GM19467 (cell line): Measurements from ENCODE around the gene METAP1.
"Not testable (repeated sequence)": the region's sequence is repeated elsewhere in the genome, so short reads cannot be mapped to it uniquely, and the experiment has no call there.

Experiments
- ATAC-seq: cut with Tn5 transposase; IDR thresholded peaks from one replicate; pipeline ENCODE4 v1.9.1; 2021; ENCODE audit warnings: mild to moderate bottlenecking, moderate library complexity; ENCODE audit not compliant: unreplicated experiment

Gene METAP1

DNA sequence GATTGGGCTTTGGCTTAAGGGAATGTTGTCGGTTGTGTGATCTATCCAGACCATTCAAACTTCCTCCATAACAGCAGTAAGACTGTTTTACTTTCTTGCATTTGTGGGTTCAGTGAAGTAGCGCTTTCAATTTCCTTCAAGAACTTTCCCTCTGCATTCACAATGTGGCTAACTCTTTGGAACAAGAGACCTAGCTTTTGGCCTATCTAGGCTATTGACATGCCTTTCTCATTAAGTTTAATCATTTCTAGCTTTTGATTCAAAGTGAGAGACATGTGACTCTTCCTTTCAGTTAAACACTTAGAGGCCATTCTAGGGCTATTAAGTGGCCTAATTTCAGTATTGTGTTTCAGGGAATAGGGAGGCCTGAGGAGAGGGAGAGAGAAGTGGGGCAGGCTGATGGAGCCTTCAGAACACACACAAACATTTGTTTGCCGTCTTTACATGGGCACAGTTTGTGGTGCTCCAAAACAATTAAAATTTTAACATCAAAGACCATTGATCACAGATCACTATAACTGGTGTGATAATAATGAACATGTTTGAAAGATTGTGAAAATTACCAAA, 59.0 kb downstream of the METAP1 start:
- ATAC-seq, result peak; percentile 37

DNA sequence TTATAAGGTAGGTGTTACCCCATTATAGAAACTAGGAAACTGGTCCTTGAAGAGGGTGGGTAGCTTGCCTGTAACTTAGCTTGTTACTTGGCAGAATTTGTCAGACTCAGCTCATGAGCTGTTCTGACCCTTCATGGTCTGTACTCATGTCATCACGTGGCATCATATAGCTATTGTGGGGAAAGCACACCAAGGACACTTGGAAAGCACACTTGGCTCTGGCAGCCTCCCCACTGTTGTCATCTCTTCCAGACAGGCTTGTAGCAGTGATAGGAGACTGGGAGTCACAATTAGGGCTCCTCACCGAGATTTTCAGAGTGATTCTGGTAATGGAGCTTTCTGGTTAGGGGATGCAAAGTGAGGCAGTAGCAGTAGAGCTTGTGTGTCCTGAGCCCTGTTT, 62.7 kb downstream of the METAP1 start:
- no peak for ATAC-seq

DNA sequence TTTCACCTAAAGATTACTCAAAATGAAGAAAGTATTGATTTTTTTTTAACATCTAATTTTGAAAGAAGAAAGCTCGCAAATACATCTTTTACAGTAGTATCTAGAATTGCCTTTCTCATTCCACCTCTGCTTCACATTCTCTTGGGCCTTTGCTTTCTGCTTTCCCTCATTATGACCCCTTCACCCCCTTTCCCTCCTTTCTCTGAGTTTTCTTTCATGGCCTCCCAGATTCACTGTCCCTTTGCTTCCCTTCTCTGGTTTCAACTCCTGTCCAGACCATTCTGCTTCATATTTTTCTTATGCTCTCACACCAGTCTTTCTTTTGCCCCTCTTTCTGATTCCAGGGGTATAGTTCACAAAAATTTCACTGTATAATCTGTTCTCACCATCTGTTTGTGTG, 64.0 kb downstream of the METAP1 start:
- no peak for ATAC-seq

GRCh38 chr4:99061048-99061700, 65.7 kb downstream of the METAP1 start:
- no peak for ATAC-seq

DNA sequence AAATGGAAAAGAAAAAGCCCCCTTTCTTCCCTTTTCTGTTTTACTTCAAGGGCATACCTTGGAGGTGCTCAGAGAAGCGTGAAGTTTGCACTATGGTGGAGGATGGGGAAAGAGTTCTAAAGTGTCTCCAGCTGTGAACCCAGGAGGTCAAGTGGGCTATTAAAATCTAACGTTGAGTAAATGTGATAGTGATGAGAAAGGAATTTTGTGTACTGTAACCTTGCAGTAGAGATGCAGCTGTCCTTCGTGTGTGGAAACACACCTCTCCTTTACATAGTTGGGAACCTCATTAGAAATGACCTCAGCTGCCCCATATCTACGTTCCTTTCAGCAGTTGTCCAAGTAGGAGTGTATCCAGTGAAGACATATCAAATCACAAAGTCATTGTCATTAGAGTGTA, 66.6 kb downstream of the METAP1 start:
- no peak for ATAC-seq

DNA sequence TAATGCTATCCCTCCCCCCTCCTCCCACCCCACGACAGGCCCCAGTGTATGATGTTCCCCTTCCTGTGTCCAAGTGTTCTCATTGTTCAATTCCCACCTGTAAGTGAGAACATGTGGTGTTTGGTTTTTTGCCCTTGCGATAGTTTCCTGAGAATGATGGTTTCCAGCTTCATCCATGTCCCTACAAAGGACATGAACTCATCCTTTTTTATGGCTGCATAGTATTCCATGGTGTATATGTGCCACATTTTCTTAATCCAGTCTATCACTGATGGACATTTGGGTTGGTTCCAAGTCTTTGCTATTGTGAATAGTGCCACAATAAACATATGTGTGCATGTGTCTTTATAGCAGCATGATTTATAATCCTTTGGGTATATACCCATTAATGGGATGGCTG, 70.0 kb downstream of the METAP1 start:
- not testable (repeated sequence) for ATAC-seq

DNA sequence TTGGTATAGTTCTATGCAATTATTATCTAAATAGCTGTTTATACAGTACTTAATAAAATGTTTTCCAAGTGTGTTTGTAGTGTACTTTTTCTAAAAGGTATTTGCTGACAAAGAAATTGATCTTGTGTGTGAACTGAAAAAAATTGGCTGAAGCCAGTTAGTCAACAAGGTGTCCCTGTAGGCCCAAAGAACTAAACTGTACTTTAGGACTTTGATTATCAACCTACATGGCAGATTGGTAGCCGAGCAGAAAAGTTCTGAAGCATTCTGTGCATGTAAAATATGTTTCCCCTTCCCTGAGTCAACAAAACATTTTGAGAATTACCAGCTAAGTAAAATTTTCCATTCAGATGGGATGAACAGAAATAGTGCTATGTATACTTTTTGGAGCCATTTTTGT, 72.1 kb downstream of the METAP1 start:
- ATAC-seq, result no peak

DNA sequence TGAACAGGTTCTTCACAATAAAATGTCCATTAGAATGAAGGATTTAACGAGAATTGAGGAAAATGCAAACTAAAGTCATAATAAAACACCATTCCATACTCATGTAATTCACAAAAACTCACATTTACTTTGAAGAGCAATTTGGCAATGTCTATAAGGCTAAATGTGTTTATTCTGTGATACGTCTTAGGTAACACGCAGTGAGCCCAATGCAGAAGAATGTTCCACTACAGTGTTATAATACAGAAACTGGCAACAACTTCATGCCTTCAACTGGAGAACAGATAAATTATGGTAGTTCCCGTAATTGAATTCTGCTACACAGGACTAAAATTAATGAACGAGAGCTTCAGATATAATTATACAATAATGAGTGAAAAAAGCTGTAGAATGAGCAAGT, 75.6 kb downstream of the METAP1 start:
- ATAC-seq, result no peak

- ATAC-seq, result no peak
Observed at GRCh38 chr4:99074816-99075215, 79.3 kb downstream of the METAP1 start.

- ATAC-seq, result no peak
Observed at GRCh38 chr4:99076292-99076976, 80.9 kb downstream of the METAP1 start.

- no peak for ATAC-seq
Observed at GRCh38 chr4:99077177-99077576, 81.7 kb downstream of the METAP1 start.

DNA sequence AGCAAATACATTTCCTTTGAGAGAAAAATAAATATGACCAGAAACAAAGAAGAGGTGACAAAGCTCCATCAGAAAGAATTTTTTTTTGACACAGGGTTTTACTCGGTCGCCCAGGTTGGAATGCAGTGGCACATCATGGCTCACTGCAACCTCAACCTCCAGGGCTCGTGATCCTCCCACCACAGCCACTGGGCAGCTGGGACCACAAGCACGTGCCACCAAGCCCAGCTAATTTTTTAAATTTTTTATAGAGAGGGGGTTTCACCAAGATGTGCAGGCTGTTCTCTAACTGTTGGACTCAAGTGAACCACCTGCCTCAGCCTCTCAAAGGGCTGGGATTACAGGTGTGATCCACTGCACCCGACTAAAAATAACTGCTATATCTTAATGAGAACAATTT, 82.8 kb downstream of the METAP1 start:
- ATAC-seq, result no peak

DNA sequence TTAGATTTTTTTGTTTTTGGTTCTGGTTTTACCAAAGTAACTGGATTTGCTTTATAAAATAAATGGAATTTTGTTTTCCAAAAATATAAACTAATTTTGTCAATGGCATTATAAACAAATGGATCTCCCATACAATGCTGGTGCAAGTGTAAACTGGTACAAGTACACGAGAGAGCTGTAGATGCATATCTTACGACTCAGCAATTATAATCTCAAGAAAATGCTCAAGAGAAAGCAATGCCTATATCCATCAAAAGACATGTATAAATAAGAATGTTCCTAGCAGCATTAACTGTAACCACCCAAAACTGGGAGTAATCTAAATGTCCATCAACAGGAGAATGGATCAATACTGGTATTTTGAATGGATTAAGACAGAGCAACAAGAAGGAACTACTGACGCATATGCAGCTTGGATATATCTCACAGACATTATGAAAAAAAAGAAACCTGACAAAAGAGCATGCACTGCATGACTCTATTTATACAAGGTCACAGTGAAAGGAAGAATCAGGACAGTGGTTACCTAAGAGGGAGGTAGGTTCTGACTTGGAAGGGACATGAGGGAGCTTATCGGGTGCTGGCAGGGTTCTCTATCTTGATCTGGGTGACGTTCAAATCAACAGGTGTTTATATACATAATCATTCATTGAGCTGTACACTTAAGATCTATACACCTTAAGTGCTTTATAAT, 83.6 kb downstream of the METAP1 start:
- ATAC-seq, result no peak

DNA sequence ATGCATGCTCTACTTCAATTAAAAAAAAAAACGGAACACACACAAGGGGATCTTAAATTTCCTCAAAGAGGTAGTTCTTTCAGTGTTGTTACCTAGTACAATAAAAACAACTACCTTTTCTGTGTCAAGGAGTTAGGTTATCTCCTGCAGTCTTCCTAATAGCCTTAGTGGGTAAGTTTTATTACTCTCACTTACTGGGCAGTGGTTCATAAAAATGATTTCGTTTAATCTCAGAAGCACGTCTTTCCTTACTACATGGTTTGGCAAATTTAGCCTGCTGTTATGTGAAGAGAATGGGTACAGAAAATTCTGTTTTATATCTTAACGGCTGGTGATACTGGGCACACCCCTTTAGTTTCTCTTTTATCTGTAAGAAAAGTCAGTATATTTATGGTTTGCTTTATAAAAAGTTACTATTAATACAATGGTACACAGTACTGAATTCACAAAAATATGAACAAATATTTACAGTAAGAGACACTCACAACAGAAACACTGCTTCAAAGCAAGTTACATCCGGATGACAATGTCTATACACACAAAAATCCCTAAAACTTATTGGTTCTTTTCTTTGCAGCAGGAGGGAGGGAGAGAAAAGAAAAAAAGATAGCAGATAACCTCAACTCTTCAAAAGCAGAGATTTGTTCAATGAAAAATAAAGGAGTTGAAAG, 84.2 kb downstream of the METAP1 start:
- no peak for ATAC-seq

- not testable (repeated sequence) for ATAC-seq
Observed at GRCh38 chr4:99080869-99081268, 85.3 kb downstream of the METAP1 start.

DNA sequence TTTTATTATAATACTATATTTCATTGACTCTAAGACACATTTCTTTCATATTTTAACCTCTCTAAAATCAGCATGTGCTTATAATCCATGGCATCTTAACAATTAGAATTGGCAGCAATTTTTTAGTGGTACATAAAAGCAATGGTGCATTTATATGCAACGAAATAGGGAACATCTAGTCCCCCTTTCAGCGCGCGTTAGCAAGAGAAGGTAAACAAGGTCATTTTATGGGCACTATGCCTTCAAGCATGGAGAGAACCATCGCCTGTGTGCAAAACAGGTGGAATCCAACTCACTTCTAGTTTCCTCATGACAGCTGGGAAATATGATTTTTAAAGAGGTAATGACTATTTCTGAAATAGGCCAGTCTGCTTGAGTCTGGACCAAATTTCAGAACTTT, 86.7 kb downstream of the METAP1 start:
- no peak for ATAC-seq

- no peak for ATAC-seq
Observed at GRCh38 chr4:99084595-99084994, 89.1 kb downstream of the METAP1 start.

DNA sequence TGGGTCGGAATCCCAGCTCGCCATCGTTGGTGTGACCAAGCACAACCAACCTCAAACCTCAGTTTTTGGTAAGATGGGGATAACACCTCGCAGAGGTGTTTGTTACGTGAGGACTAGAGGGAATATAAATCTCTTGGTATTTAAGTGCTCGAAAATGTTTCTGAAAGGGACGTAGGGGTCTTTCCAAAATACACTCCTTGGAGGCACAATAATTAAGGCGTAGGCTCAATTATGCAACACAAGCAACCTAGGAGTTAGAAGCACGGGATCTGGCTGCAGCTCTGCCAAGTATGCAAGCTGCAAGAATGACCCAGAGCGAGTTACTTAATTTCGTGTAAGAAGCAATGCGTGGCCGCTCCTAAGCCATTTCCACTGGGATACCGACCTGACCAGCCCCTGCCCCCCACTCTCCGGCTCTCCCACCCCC, 92.5 kb downstream of the METAP1 start:
- peak; percentile 30 for ATAC-seq

DNA sequence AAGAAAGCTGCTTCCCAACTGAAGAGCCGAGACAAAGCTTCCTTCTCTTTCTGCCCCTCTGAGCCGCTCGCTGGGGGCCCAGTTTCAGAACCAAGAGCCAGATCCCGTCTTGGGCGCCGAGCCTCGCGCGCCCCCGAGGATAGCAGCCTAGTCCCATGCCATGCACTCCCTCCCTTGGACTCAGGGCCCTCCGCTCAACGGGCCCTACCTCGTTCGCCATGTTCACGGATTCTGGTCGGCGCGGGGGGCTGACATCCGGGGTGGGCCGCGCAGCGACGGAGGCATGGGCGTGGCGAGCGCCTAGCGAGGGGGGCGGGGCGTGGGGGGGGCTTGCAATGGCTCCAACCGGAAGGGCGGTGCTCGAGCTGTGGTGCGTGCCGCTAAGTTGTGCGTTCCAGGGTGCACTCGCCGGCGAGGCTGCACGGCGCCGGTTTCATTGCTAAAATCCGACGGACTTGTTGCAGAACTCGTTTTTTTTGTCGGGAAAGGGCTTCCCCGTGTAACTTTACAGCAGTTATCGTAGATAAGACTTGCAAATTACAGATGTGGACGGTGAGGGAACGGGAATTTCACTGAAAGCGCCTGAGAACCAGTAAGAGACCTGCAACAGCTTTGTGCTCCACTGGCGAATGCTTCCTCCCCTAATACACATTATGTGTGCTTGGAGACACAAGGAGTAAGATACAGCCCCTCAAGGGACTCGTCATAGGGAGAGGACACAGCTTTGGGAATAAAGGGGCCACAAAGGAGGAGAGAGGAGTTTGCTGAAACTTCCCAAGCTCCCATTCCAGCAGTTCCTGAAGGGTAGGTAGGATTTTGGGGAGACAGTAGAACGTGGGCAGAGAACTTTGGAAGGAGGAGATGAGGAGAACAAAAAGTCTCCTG, 93.2 kb downstream of the METAP1 start, which contains the start of gene ADH5:
Gene ADH5 (minus strand): TSS at position 308 of the 885 bp plus-strand sequence. CDS start 88 bp downstream, at position 220.
- peak; percentile 82 for ATAC-seq
